Measurements from ENCODE around the gene LMAN2L.

The LMAN2L gene, protein sequence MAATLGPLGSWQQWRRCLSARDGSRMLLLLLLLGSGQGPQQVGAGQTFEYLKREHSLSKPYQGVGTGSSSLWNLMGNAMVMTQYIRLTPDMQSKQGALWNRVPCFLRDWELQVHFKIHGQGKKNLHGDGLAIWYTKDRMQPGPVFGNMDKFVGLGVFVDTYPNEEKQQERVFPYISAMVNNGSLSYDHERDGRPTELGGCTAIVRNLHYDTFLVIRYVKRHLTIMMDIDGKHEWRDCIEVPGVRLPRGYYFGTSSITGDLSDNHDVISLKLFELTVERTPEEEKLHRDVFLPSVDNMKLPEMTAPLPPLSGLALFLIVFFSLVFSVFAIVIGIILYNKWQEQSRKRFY

DNA sequence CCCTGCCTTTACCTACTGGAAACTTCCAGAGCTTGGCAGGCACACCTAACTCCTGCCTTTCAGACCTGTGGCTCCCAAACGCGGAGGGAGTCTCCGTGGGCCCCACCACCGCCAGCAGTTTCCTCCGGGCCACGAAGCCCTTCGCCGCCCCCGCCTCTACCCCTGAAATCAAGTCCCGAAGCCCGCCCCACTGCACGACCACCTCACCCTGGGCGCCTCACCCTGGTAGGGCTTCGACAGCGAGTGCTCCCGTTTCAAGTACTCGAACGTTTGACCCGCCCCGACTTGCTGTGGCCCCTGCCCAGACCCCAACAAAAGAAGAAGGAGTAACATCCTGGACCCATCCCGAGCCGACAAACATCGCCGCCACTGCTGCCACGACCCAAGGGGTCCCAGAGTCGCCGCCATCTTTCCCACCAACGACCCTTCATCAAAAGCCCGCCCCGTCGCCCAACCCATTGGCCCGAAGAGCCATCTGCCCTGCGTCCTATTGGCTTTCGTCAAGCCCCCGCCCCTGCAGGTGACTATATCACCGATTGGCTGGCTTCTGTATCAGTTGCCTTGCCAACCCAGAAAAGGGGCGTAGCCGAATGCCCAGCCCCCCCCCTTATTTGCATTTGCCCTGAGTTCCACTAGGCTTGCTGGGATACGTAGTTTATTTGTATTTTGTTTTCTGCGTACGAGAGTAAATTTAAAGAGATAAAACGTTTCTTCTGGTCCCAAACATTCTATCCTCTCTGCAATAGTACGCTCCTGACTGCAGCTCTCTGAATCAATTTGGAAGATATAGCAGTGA, at the start of gene LMAN2L:
LMAN2L (minus strand) TSS at position 432 of the 796 bp plus-strand sequence; CDS start at position 408, 24 bp downstream.
- no peaks in the 10 kb centered on the region for H3K4me1 ChIP-seq (ENCODE audit: control insufficient read depth, insufficient read depth, low read length)
- H3K9ac ChIP-seq (ENCODE audit: low read depth, low read length), result peak within 1 kb of the TSS; percentile 51
- no peaks in the 10 kb centered on the region for H3K9me3 ChIP-seq (ENCODE audit: control insufficient read depth, insufficient read depth, low read length)
- peaks cover 10% of the 10 kb centered on the region for H3K36me3 ChIP-seq (ENCODE audit: control insufficient read depth, insufficient read depth, low read length)
- H3K4me3 ChIP-seq (ENCODE audit: low read depth, low read length), result peak within 1 kb of the TSS; percentile 69
- no peaks in the 10 kb centered on the region for H3K27me3 ChIP-seq (ENCODE audit: control insufficient read depth, insufficient read depth, low read length)

DNA sequence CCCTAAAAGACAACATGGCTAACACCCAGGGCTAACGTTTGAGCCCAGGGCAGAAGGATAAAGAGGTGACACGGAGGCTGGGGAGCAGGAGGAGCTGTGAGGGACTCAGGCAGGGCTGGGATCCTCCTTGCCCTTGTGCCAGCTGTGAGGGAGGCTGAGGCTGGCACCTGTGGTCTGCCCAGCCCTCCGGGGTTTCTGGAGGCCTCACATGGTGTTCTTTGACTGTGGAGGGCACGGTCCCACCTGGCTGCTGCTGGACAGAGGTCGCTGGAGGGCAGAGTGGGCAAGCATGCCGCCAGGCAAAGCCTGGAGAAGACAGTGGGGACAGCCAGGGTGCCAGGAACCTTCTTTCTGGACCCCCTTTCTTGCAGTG, 49.4 kb upstream of the LMAN2L start:
- no peaks in the 10 kb centered on the region for H3K36me3 ChIP-seq (ENCODE audit: control insufficient read depth, insufficient read depth, low read length)
- H3K9me3 ChIP-seq (ENCODE audit: control insufficient read depth, insufficient read depth, low read length), result no peaks in the 10 kb centered on the region
- no peaks in the 10 kb centered on the region for H3K27me3 ChIP-seq (ENCODE audit: control insufficient read depth, insufficient read depth, low read length)
- H3K4me1 ChIP-seq (ENCODE audit: control insufficient read depth, insufficient read depth, low read length), result peaks cover 3% of the 10 kb centered on the region
- H3K9ac ChIP-seq (ENCODE audit: low read depth, low read length), result no peak overlapping the region
- H3K4me3 ChIP-seq (ENCODE audit: low read depth, low read length), result no peak overlapping the region

DNA sequence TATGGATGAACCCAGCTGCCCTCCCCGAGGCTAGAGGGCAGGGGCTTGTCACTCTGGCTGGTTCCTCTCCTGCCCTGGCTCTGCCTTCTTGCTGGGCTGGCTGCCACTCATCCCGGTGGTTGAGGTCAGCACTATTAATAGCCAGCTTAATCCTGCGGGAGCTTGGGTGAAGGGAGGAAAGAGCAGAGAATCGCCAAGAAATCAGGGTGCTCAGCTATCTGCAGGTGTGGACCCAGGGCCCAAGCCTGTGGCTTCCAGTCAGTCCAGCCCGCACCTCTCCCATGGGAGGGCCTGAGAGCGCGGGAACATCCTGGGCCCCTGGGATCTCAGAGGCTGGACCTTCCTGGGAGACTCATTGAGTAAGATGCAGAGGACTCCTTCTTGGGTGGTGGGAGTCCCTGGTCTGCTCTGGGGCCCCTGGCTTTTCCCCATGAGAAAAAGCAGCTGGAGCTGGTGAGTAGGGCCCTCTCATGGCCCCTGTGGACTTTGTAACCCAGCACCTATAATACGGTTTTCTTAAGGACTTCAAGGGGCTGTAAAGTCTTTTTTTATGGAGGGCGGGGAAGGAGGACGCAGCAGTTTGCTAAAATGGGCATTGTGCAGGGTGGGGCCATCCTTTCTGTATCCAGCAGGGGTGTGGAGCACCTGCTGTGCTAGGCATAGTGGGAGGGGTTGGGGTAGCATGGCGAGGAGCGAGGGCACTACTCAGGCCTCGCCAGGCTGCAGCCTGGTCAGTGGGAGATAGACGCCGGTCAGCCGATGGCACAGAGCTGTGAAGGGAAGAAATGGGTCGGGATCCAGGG, 48.8 kb upstream of the LMAN2L start:
- Histone ChIP-seq H3K27me3 (ENCODE audit: control insufficient read depth, insufficient read depth, low read length) (no peaks in the 10 kb centered on the region), H3K4me1 (ENCODE audit: control insufficient read depth, insufficient read depth, low read length) (peaks cover 3% of the 10 kb centered on the region), H3K9ac (ENCODE audit: low read depth, low read length) (no peak overlapping the region), H3K36me3 (ENCODE audit: control insufficient read depth, insufficient read depth, low read length) (no peaks in the 10 kb centered on the region), H3K9me3 (ENCODE audit: control insufficient read depth, insufficient read depth, low read length) (no peaks in the 10 kb centered on the region), H3K4me3 (ENCODE audit: low read depth, low read length) (no peak overlapping the region)

DNA sequence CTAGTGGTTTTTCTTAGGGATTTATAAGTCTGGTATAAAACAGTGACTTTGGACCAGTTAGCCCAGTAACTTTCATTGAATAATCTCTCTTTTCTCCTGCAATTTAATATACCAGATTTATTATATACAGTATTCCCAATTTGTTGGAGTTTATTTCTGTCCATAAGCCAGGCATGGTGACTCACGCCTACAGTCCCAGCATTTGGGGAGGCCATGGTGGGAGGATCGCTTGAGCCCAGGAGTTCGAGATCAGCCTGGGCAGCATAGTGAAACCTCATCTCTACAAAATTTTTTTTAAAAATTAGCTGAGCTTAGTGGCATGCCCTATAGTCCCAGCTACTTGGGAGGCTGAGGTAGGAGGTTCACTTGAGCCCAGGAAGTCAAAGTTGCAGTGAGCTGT, 47.5 kb upstream of the LMAN2L start:
- H3K9ac ChIP-seq (ENCODE audit: low read depth, low read length), result no peak overlapping the region
- H3K27me3 ChIP-seq (ENCODE audit: control insufficient read depth, insufficient read depth, low read length), result no peaks in the 10 kb centered on the region
- H3K9me3 ChIP-seq (ENCODE audit: control insufficient read depth, insufficient read depth, low read length), result no peaks in the 10 kb centered on the region
- no peak overlapping the region for H3K4me3 ChIP-seq (ENCODE audit: low read depth, low read length)
- H3K4me1 ChIP-seq (ENCODE audit: control insufficient read depth, insufficient read depth, low read length), result peaks cover 3% of the 10 kb centered on the region
- H3K36me3 ChIP-seq (ENCODE audit: control insufficient read depth, insufficient read depth, low read length), result no peaks in the 10 kb centered on the region

DNA sequence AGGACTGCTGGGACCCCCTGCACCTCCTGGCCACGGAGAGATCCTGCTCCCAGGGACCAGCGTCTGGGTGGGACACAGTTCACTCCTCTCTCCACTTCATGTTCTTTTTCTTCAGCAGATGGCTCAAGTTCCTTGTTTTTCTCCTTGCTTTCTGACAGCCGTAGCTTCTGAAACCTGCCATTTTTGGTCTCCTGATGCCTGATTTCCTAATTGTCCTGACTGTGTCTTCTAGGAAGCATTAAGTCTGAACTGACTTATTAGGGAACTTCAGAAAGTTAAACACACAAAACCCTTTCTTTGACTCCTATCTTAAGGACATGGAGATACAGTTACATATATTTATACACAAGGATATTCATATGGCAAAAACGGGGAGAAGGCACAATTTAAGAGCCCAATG, 43.5 kb upstream of the LMAN2L start:
- Histone ChIP-seq H3K4me3 (ENCODE audit: low read depth, low read length) (no peak overlapping the region), H3K36me3 (ENCODE audit: control insufficient read depth, insufficient read depth, low read length) (no peaks in the 10 kb centered on the region), H3K27me3 (ENCODE audit: control insufficient read depth, insufficient read depth, low read length) (no peaks in the 10 kb centered on the region), H3K9me3 (ENCODE audit: control insufficient read depth, insufficient read depth, low read length) (no peaks in the 10 kb centered on the region), H3K9ac (ENCODE audit: low read depth, low read length) (no peak overlapping the region), H3K4me1 (ENCODE audit: control insufficient read depth, insufficient read depth, low read length) (peaks cover 1% of the 10 kb centered on the region)

DNA sequence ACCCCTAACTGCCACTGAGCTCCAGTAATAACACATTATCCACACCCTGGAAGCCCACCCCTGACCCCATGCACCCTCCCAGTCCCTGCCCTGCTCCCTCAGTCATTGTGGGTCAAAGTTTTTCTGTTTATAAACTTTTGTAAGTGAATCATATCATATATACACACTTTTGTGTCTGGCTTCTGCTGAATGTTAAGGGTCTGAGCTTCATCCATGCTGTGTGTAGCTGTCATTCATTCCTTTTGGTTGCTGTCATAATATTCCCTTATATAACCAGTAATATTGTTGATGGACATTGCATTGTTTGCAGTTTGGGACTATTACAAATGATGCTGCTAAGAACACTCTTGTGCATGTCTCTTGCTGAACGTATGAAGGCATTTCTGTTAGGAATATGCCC, 35.3 kb upstream of the LMAN2L start:
- no peak overlapping the region for H3K9ac ChIP-seq (ENCODE audit: low read depth, low read length)
- no peaks in the 10 kb centered on the region for H3K9me3 ChIP-seq (ENCODE audit: control insufficient read depth, insufficient read depth, low read length)
- H3K4me1 ChIP-seq (ENCODE audit: control insufficient read depth, insufficient read depth, low read length), result peaks cover 5% of the 10 kb centered on the region
- H3K4me3 ChIP-seq (ENCODE audit: low read depth, low read length), result no peak overlapping the region
- H3K36me3 ChIP-seq (ENCODE audit: control insufficient read depth, insufficient read depth, low read length), result no peaks in the 10 kb centered on the region
- H3K27me3 ChIP-seq (ENCODE audit: control insufficient read depth, insufficient read depth, low read length), result no peaks in the 10 kb centered on the region

DNA sequence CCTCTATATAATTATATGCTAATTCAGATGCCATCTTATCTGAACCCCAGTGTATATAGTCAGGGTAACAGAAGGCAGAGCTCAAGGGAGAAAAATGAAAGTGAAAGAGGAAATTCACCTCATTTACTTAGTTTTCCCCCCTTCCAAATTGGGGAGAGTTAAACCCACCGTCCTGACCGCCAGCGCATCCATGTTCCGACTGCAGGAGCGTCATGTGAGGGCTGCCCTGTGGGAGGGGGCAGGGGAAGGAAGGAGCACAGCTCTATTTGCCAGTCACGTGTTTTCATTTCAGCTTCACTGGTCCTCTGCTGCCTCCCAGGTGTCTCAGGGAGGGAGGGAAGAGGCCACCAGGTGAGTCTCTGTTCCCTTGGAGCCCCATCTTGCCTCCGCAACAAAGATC, 34.1 kb upstream of the LMAN2L start:
- Histone ChIP-seq H3K9ac (ENCODE audit: low read depth, low read length) (no peak overlapping the region), H3K4me1 (ENCODE audit: control insufficient read depth, insufficient read depth, low read length) (peaks cover 5% of the 10 kb centered on the region), H3K9me3 (ENCODE audit: control insufficient read depth, insufficient read depth, low read length) (no peaks in the 10 kb centered on the region), H3K36me3 (ENCODE audit: control insufficient read depth, insufficient read depth, low read length) (no peaks in the 10 kb centered on the region), H3K4me3 (ENCODE audit: low read depth, low read length) (no peak overlapping the region), H3K27me3 (ENCODE audit: control insufficient read depth, insufficient read depth, low read length) (no peaks in the 10 kb centered on the region)

DNA sequence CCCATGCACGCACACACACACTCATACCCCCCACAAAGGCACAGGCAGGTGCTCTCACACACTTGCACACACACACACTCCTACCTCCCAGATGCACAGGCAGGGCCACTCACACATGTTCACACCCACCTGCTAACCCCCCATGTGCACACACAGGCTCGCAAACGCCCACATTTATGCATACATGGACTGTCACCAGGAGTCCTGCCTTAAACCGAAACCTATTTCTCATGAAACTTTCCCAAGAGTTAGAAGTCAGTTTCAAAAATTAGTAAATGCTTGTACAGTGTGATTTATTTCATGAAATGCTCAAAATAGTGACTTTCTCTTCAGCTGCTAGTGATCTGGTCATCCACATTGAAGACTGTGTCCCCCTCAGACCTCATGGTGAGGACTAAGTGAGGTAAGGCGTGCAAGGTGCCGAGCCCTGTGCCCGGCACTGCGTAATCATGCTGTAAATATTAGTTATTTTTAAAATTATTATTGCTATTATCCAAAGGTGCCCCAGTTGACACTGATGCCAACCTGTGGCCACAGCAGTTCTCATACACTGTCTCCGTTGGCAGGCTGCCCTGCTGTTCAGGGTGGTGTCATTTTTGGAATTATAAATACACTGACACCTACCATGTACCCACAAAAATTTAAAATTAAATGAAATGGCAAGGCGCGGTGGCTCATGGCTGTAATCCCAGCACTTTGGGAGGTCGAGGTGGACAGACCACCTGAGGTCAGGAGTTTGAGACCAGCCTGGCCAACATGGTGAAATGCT, 33.2 kb upstream of the LMAN2L start:
- no peak overlapping the region for H3K9ac ChIP-seq (ENCODE audit: low read depth, low read length)
- H3K36me3 ChIP-seq (ENCODE audit: control insufficient read depth, insufficient read depth, low read length), result no peaks in the 10 kb centered on the region
- H3K4me3 ChIP-seq (ENCODE audit: low read depth, low read length), result no peak overlapping the region
- no peaks in the 10 kb centered on the region for H3K9me3 ChIP-seq (ENCODE audit: control insufficient read depth, insufficient read depth, low read length)
- H3K27me3 ChIP-seq (ENCODE audit: control insufficient read depth, insufficient read depth, low read length), result no peaks in the 10 kb centered on the region
- H3K4me1 ChIP-seq (ENCODE audit: control insufficient read depth, insufficient read depth, low read length), result peaks cover 5% of the 10 kb centered on the region

DNA sequence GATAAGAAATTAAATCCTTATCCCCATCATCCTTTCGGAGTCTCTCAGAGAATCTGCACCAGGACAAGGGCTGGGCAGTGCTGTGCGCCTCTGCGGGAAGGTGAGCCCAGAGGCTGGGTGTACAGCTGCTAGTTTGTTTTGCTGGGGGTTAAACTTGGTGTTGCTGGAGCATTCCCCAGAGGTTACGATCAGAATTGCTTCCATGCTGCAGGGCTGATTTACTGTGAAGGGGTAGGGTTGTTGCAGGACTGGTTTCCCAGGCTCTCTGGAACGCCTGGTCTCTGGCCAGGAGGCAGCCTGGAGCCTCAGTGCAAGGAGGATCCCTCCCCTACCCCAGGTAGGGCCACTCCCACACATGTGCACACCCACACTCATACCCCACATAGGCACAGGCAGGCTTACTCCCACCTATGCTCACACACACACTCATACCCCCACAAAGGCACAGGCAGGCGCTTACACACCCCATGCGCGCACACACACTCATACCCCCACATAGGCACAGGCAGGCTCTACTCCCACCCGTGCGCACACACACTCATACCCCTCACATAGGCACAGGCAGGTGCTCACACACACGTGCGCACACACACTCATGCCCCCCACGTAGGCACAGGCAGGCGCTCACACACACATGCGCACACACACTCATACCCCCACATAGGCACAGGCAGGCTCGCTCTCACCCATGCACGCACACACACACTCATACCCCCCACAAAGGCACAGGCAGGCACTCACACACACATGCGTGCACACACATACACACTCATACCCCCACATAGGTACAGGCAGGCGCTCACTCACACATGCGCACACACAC, 32.1 kb upstream of the LMAN2L start:
- Histone ChIP-seq H3K36me3 (ENCODE audit: control insufficient read depth, insufficient read depth, low read length) (no peaks in the 10 kb centered on the region), H3K9ac (ENCODE audit: low read depth, low read length) (no peak overlapping the region), H3K4me1 (ENCODE audit: control insufficient read depth, insufficient read depth, low read length) (peaks cover 5% of the 10 kb centered on the region), H3K27me3 (ENCODE audit: control insufficient read depth, insufficient read depth, low read length) (no peaks in the 10 kb centered on the region), H3K9me3 (ENCODE audit: control insufficient read depth, insufficient read depth, low read length) (no peaks in the 10 kb centered on the region), H3K4me3 (ENCODE audit: low read depth, low read length) (no peak overlapping the region)

DNA sequence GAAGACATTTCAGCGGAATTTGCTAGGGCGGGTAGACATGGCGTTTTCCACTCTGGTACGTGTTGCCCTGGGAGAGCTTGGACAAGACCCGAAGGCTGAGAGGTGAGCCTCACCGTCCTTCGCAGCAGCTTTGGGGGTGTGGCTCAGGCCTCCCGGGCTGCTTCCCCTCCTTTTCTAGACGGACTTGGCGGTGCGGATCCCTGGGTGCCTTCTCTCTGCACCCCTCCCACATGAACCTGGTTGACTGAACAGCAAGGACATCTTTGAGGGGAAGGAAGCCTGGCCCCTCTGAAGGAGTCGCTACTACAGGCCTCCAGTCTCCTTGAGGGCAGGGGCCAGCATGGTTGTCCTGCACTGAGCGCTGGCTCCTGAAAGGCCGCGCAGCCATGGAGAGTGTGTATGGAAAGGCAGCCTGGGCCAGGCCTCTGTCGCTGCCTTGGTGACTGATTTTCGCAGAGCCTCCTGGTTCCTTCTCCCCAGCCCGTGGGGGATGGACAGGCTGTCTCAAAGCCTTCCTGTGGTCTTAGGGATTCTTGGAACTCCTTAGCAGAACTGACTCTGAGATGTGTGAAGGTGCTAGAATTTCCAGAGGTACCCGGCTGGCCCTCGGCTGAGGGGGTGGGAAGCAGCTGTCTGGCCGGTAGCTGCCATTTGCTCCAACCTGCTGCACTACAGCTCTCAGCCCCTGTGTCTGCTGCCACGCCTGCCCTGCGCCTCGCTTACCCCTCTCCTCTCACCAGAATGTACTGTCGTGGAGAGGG, 30.8 kb upstream of the LMAN2L start:
- Histone ChIP-seq H3K4me1 (ENCODE audit: control insufficient read depth, insufficient read depth, low read length) (peaks cover 5% of the 10 kb centered on the region), H3K27me3 (ENCODE audit: control insufficient read depth, insufficient read depth, low read length) (no peaks in the 10 kb centered on the region), H3K9ac (ENCODE audit: low read depth, low read length) (no peak overlapping the region), H3K4me3 (ENCODE audit: low read depth, low read length) (no peak overlapping the region), H3K36me3 (ENCODE audit: control insufficient read depth, insufficient read depth, low read length) (no peaks in the 10 kb centered on the region), H3K9me3 (ENCODE audit: control insufficient read depth, insufficient read depth, low read length) (no peaks in the 10 kb centered on the region)

All from iPS-15b (cell line).